DOHH2 (cell line): ENCODE results near the gene OASL.

Source experiments
- H3F3A ChIP-seq: fragments of 200-600 bp; sonication (generic), shearing (Covaris generic); 2 replicates; pipeline ENCODE4 v1.6.0; 2016; ENCODE audit warnings: antibody characterized with exemption, mild to moderate bottlenecking; ENCODE audit not compliant: control insufficient read depth, insufficient read depth
- H3K27ac ChIP-seq: fragments of 200-600 bp; sonication (generic); 2 replicates; pipeline ENCODE4 v1.5.1; 2014; ENCODE audit warnings: low read depth, mild to moderate bottlenecking, low read length, moderate library complexity
- H3K27me3 ChIP-seq: fragments of 200-600 bp; sonication (generic); 2 replicates; pipeline ENCODE4 v1.6.1; 2014; ENCODE audit warnings: mild to moderate bottlenecking, low read length, mixed read lengths; ENCODE audit not compliant: control insufficient read depth
- H3K36me3 ChIP-seq: fragments of 200-600 bp; sonication (generic); 2 replicates; pipeline ENCODE4 v1.6.1; 2014; ENCODE audit warnings: mild to moderate bottlenecking, low read length, moderate library complexity, mixed read lengths; ENCODE audit not compliant: control insufficient read depth
- H3K4me1 ChIP-seq: fragments of 200-600 bp; sonication (generic); 2 replicates; pipeline ENCODE4 v1.6.1; 2014; ENCODE audit warnings: mild to moderate bottlenecking, low read length, mixed read lengths; ENCODE audit not compliant: control insufficient read depth
- H3K4me2 ChIP-seq: fragments of 200-600 bp; sonication (generic); 2 replicates; pipeline ENCODE4 v1.6.0; 2014; ENCODE audit warnings: mild to moderate bottlenecking, low read length, moderate library complexity
- H3K4me3 ChIP-seq: fragments of 200-600 bp; sonication (generic); 2 replicates; pipeline ENCODE4 v1.5.1; 2014; ENCODE audit warnings: mild to moderate bottlenecking, low read length, mixed read lengths
- H3K79me2 ChIP-seq: fragments of 200-600 bp; sonication (generic); 2 replicates; pipeline ENCODE4 v1.6.1; 2014; ENCODE audit warnings: mild to moderate bottlenecking, low read length, mixed read lengths; ENCODE audit not compliant: control insufficient read depth
- H3K9me2 ChIP-seq: fragments of 200-600 bp; sonication (generic); replicated peaks from 2 replicates; pipeline ENCODE4 v1.6.1; 2014; ENCODE audit warnings: mild to moderate bottlenecking, low read length, mixed read lengths; ENCODE audit not compliant: control insufficient read depth
- H3K9me3 ChIP-seq: fragments of 200-600 bp; sonication (generic); 2 replicates; pipeline ENCODE4 v1.6.1; 2014; ENCODE audit warnings: antibody characterized with exemption, low read length, mixed read lengths; ENCODE audit not compliant: control insufficient read depth, insufficient read depth
- H4K20me1 ChIP-seq: fragments of 200-600 bp; sonication (generic); 2 replicates; pipeline ENCODE4 v1.6.0; 2014; ENCODE audit warnings: low read depth, mild to moderate bottlenecking, antibody characterized with exemption, low read length, moderate library complexity; ENCODE audit not compliant: control insufficient read depth, insufficient read depth
- CTCF ChIP-seq: fragments of 200-600 bp; sonication (generic); IDR thresholded peaks from one replicate; pipeline ENCODE4 v1.5.1; 2014; ENCODE audit warnings: antibody characterized with exemption, mild to moderate bottlenecking, low read depth, low read length; ENCODE audit not compliant: poor library complexity, severe bottlenecking
- EZH2phosphoT487 ChIP-seq: fragments of 200-600 bp; sonication (generic); IDR thresholded peaks from 2 replicates; pipeline ENCODE4 v1.6.1; 2017; ENCODE audit warnings: borderline replicate concordance, mild to moderate bottlenecking, antibody characterized with exemption, low read length, moderate library complexity, mixed read lengths

OASL gene

GRCh38 chr12:120970310-120970709, 68.7 kb downstream of the OASL start:
- no peaks in the 10 kb centered on the region for H3F3A ChIP-seq

More at GRCh38 chr12:120970310-120970709, 68.7 kb downstream of the OASL start:
- Histone ChIP-seq H3K4me2 (no peak overlapping the region), H4K20me1 (no peaks in the 10 kb centered on the region), H3K9me2 (no peaks in the 10 kb centered on the region), H3K4me3 (no peak overlapping the region), H3K27me3 (no peaks in the 10 kb centered on the region; the same call in 1 of the 2 replicates), H3K27ac (no peak overlapping the region), H3K4me1 (peaks cover 11% of the 10 kb centered on the region), H3K79me2 (no peaks in the 10 kb centered on the region), H3K36me3 (no peaks in the 10 kb centered on the region), H3K9me3 (no peaks in the 10 kb centered on the region)
- TF ChIP-seq CTCF (no peak), EZH2phosphoT487 (no peak)
